Epithelial cell of proximal tubule (primary cell): ENCODE data around the gene ACACB. TPM values are rescaled to one million over a fixed set of nuclear protein-coding genes. Genes with fewer than 3 reads are reported as not detected.

ENCODE experiments used
- DNase-seq: peaks from one replicate; pipeline ENCODE4 v3.0.0-alpha.2; 2011; ENCODE audit warnings: low read depth
- H3K4me3 ChIP-seq: 2 replicates; pipeline ENCODE4 v1.5.1; 2011; ENCODE audit warnings: low read depth, mild to moderate bottlenecking, low read length
- CTCF ChIP-seq: conservative IDR thresholded peaks from 2 replicates; pipeline ENCODE4 v1.5.1; 2012; ENCODE audit warnings: low read depth, mild to moderate bottlenecking, low read length
- total RNA-seq: library from RNA; depleted of rRNA; stranded (reverse); fragments of >200 nt; gene quantifications from 2 replicates; pipeline ENCODE4 v1.2.3, GENCODE V29; 2015

The ACACB gene
- total RNA-seq, 1 donor from 2014 or later = 26.5 TPM

DNA sequence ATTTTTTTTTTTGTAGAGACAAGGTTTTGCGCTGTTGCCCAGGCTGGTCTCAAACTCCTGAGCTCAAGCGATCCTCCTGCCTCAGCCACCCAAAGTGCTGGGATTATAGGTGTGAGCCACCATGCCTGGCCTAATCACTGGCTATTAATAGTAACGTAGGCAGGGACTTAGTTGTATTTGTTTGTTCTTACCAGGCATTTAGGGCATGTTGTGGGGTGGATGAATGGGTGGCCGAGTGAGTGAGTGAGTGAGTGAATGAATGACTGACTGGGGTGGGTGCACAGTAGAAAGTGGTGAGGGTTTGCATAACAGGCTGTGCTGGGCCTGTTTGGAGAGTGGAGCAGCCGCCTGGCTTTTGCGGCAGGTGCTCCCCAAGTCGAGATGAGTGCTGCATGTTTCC is 105.7 kb downstream of the ACACB start:
- H3K4me3 ChIP-seq = no peak overlapping the region
- DNase-seq = no peak
- no peak for TF ChIP-seq CTCF

- no peak overlapping the region for H3K4me3 ChIP-seq
- no peak for DNase-seq
- TF ChIP-seq CTCF = no peak
These were observed 106.1 kb downstream of the ACACB start for GRCh38 chr12:109222496-109222895.

GRCh38 chr12:109223211-109223610 is 106.8 kb downstream of the ACACB start:
- no peak for DNase-seq
- no peak overlapping the region for H3K4me3 ChIP-seq
- no peak for TF ChIP-seq CTCF

DNA sequence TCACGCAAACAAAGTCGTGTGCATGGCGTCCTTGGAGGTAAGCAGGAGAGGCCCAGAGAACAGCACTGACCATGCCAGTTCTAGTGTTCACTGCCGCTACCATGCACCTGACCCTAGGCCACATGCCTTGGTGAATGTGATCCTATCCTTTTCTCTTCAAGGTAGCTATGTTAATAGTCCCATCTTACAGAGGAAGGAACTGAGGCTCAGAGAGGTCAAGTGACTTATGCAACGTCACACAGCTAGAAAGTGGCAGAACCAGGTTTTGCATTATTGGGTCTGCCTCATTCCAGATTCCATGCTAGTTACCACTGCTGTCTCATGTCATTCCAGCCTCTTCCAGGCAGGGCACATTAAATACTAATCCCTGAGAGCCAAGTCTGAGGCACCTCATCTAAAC is 107.5 kb downstream of the ACACB start:
- DNase-seq = no peak
- no peak overlapping the region for H3K4me3 ChIP-seq
- TF ChIP-seq CTCF = no peak

DNA sequence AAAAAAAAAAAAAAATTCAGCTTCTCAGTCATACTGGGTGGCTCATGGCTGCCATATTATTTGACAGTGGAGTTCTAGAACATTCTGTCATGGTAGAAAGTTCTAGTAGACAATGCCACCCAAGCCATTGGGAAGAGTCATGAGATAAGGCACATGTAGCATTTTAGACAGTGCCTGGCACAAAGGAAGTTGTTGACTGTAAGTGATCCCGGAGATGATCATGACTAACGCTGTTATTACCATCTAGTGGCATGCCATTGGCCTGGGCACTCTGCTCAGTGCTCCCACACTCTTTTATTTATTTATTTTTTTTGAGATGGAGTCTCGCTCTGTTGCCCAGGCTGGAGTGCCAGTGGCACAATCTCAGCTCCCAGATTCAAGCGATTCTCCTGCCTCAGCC is 112.3 kb downstream of the ACACB start:
- TF ChIP-seq CTCF = no peak
- DNase-seq = no peak
- no peak overlapping the region for H3K4me3 ChIP-seq

GRCh38 chr12:109230193-109230592 is 113.8 kb downstream of the ACACB start:
- H3K4me3 ChIP-seq = no peak overlapping the region
- no peak for DNase-seq
- no peak for TF ChIP-seq CTCF

DNA sequence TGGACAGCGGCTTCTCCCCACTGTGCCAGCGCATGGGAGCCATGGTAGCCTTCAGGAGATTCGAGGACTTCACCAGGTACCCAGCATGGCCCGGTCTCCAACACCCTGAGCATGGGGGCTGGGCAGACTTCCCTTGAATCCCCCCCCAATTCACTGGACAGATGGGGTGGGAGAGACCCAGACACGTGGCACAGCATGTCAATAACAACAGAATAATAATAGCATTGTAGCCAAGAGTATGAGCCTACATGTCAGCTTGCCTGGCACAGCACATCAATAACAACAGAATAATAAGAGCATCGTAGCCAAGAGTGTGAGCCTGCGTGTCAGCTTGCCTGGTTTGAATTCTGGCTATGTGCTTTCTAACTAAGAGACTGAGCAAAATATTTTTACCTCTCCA is 116.3 kb downstream of the ACACB start:
- no peak for TF ChIP-seq CTCF

More for the DNA sequence above, 116.3 kb downstream of the ACACB start:
- no peak overlapping the region for H3K4me3 ChIP-seq
- DNase-seq = no peak
